ENCODE results near the gene NCAM2.

Gene NCAM2

DNA sequence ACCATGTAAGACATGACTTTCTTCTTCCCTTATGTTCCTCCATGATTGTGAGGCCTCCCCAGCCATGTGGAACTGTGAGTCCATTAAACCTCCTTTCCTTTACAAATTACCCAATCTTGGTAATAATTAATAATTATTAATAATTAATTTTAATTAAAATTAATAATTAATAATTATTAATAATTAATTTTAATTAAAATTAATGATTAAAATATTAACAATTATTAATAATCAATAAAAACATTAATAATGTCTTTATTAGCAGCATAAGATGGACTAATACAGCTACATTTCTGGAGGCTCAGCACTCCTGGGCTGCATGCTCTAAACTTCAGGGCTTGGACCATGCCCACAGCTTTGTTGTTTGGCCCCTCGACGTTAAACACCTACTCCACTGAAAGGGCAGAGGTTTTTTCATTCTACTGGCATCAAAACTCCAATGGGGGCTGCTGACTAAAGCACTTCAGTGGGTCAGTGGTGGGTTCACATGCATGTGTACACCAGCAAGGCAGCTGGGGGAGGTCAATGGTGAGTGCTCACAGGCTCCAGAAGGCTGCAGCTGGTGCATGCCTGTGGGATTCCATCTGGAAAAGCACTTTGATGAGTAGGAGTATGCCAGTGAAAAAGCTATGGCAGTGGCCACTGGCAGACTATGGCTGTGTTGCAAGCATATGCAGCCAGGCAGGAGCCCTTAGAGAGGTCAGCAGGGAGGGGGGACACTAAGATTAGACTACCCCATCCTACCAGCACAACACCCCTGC lies 561.3 kb downstream of the NCAM2 start:
- H3K4me3 ChIP-seq, result no peak overlapping the region
- H3K27ac ChIP-seq, result no peak overlapping the region
- TF ChIP-seq, protein P1, sequence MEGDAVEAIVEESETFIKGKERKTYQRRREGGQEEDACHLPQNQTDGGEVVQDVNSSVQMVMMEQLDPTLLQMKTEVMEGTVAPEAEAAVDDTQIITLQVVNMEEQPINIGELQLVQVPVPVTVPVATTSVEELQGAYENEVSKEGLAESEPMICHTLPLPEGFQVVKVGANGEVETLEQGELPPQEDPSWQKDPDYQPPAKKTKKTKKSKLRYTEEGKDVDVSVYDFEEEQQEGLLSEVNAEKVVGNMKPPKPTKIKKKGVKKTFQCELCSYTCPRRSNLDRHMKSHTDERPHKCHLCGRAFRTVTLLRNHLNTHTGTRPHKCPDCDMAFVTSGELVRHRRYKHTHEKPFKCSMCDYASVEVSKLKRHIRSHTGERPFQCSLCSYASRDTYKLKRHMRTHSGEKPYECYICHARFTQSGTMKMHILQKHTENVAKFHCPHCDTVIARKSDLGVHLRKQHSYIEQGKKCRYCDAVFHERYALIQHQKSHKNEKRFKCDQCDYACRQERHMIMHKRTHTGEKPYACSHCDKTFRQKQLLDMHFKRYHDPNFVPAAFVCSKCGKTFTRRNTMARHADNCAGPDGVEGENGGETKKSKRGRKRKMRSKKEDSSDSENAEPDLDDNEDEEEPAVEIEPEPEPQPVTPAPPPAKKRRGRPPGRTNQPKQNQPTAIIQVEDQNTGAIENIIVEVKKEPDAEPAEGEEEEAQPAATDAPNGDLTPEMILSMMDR (IDR thresholded peaks at IDR 0.05), result no peak
- DNase-seq (ENCODE audit: low spot score), result no peak

Measured in coronary artery (tissue), 2 donors.